Measurements from ENCODE around the gene PRICKLE2. TPM values are rescaled to one million over a fixed set of nuclear protein-coding genes. Genes with fewer than 3 reads are reported as not detected.

Gene PRICKLE2
- total RNA-seq, 1 donor from 2014 or later, result 23.2 TPM

GRCh38 chr3:64158334-64158733, 66.9 kb downstream of the PRICKLE2 start:
- TF ChIP-seq CTCF (IDR thresholded peaks at IDR 0.05; ENCODE audit: unreplicated experiment), result no peak
- no peak for DNase-seq (ENCODE audit: low spot score, unreplicated experiment)
- peaks cover 25% of the 10 kb centered on the region for H3K4me1 Mint-ChIP-seq (ENCODE audit: low read depth)
- H3K4me3 Mint-ChIP-seq (ENCODE audit: low read depth), result no peak overlapping the region
- peaks cover 15% of the 10 kb centered on the region for H3K36me3 Mint-ChIP-seq (ENCODE audit: insufficient read depth)
- no peaks in the 10 kb centered on the region for H3K27me3 Mint-ChIP-seq
- H3K9me3 Mint-ChIP-seq (ENCODE audit: low read depth), result no peaks in the 10 kb centered on the region
- no peak overlapping the region for H3K27ac Mint-ChIP-seq

- no peak for DNase-seq (ENCODE audit: low spot score, unreplicated experiment)
- Mint-ChIP-seq H3K27ac (peak overlapping the region; percentile 63), H3K27me3 (no peaks in the 10 kb centered on the region), H3K9me3 (ENCODE audit: low read depth) (no peaks in the 10 kb centered on the region), H3K4me1 (ENCODE audit: low read depth) (peaks cover 24% of the 10 kb centered on the region), H3K4me3 (ENCODE audit: low read depth) (no peak overlapping the region), H3K36me3 (ENCODE audit: insufficient read depth) (peaks cover 19% of the 10 kb centered on the region)
- TF ChIP-seq CTCF (IDR thresholded peaks at IDR 0.05; ENCODE audit: unreplicated experiment), result no peak
Measured at GRCh38 chr3:64157150-64158035, 67.9 kb downstream of the PRICKLE2 start.

GRCh38 chr3:64155328-64155727, 69.9 kb downstream of the PRICKLE2 start:
- Mint-ChIP-seq H3K9me3 (ENCODE audit: low read depth) (no peaks in the 10 kb centered on the region), H3K27me3 (no peaks in the 10 kb centered on the region), H3K4me3 (ENCODE audit: low read depth) (no peak overlapping the region), H3K4me1 (ENCODE audit: low read depth) (peaks cover 27% of the 10 kb centered on the region), H3K36me3 (ENCODE audit: insufficient read depth) (peaks cover 25% of the 10 kb centered on the region), H3K27ac (no peak overlapping the region)
- DNase-seq (ENCODE audit: low spot score, unreplicated experiment), result no peak
- no peak for TF ChIP-seq CTCF (IDR thresholded peaks at IDR 0.05; ENCODE audit: unreplicated experiment)

GRCh38 chr3:64152676-64153466, 72.4 kb downstream of the PRICKLE2 start:
- DNase-seq (ENCODE audit: low spot score, unreplicated experiment), result no peak
- peaks cover 13% of the 10 kb centered on the region for H3K36me3 Mint-ChIP-seq (ENCODE audit: insufficient read depth)
- no peak overlapping the region for H3K27ac Mint-ChIP-seq
- TF ChIP-seq CTCF (IDR thresholded peaks at IDR 0.05; ENCODE audit: unreplicated experiment), result no peak
- H3K4me1 Mint-ChIP-seq (ENCODE audit: low read depth), result peaks cover 26% of the 10 kb centered on the region
- H3K27me3 Mint-ChIP-seq, result no peaks in the 10 kb centered on the region
- no peaks in the 10 kb centered on the region for H3K9me3 Mint-ChIP-seq (ENCODE audit: low read depth)
- H3K4me3 Mint-ChIP-seq (ENCODE audit: low read depth), result no peak overlapping the region

- peaks cover 19% of the 10 kb centered on the region for H3K4me1 Mint-ChIP-seq (ENCODE audit: low read depth)
- H3K27me3 Mint-ChIP-seq, result no peaks in the 10 kb centered on the region
- no peak for DNase-seq (ENCODE audit: low spot score, unreplicated experiment)
- H3K27ac Mint-ChIP-seq, result peak overlapping the region; percentile 15
- TF ChIP-seq CTCF (IDR thresholded peaks at IDR 0.05; ENCODE audit: unreplicated experiment), result no peak
- H3K9me3 Mint-ChIP-seq (ENCODE audit: low read depth), result no peaks in the 10 kb centered on the region
- H3K4me3 Mint-ChIP-seq (ENCODE audit: low read depth), result no peak overlapping the region
- H3K36me3 Mint-ChIP-seq (ENCODE audit: insufficient read depth), result peaks cover 11% of the 10 kb centered on the region
Measured at GRCh38 chr3:64152086-64152485, 73.2 kb downstream of the PRICKLE2 start.

All from progenitor cell of endocrine pancreas (in vitro differentiated cells).